Measurements from ENCODE around the gene PIGM.

The PIGM gene

GRCh38 chr1:160022330-160023310 lies 9.2 kb downstream of the PIGM start:
- DNase-seq (ENCODE audit: low read depth): no peak
- no peak for TF ChIP-seq CTCF (IDR thresholded peaks at IDR 0.05; ENCODE audit: insufficient read depth, low read depth, low read length, missing control alignments)
- no peak overlapping the region for H3K4me3 ChIP-seq (ENCODE audit: low read depth, low read length)

- TF ChIP-seq CTCF (IDR thresholded peaks at IDR 0.05; ENCODE audit: insufficient read depth, low read depth, low read length, missing control alignments): no peak
- no peak for DNase-seq (ENCODE audit: low read depth)
- H3K4me3 ChIP-seq (ENCODE audit: low read depth, low read length): no peak overlapping the region
Measured at GRCh38 chr1:160021376-160022074, 10.3 kb downstream of the PIGM start.

- no peak for TF ChIP-seq CTCF (IDR thresholded peaks at IDR 0.05; ENCODE audit: insufficient read depth, low read depth, low read length, missing control alignments)
- no peak overlapping the region for H3K4me3 ChIP-seq (ENCODE audit: low read depth, low read length)
- DNase-seq (ENCODE audit: low read depth): no peak
Measured at GRCh38 chr1:160020196-160020595, 11.6 kb downstream of the PIGM start.

- DNase-seq (ENCODE audit: low read depth): no peak
- no peak for TF ChIP-seq CTCF (IDR thresholded peaks at IDR 0.05; ENCODE audit: insufficient read depth, low read depth, low read length, missing control alignments)
- no peak overlapping the region for H3K4me3 ChIP-seq (ENCODE audit: low read depth, low read length)
Measured at GRCh38 chr1:160018900-160019299, 12.9 kb downstream of the PIGM start.

- no peak for DNase-seq (ENCODE audit: low read depth)
- no peak overlapping the region for H3K4me3 ChIP-seq (ENCODE audit: low read depth, low read length)
- TF ChIP-seq CTCF (IDR thresholded peaks at IDR 0.05; ENCODE audit: insufficient read depth, low read depth, low read length, missing control alignments): no peak
Measured at GRCh38 chr1:160018347-160018746, 13.4 kb downstream of the PIGM start.

GRCh38 chr1:160017592-160017991 lies 14.2 kb downstream of the PIGM start:
- no peak overlapping the region for H3K4me3 ChIP-seq (ENCODE audit: low read depth, low read length)
- DNase-seq (ENCODE audit: low read depth): no peak
- no peak for TF ChIP-seq CTCF (IDR thresholded peaks at IDR 0.05; ENCODE audit: insufficient read depth, low read depth, low read length, missing control alignments)
